Caki2 (cell line): Measurements from ENCODE around the gene DPEP2. TPM values are rescaled to one million over a fixed set of nuclear protein-coding genes. Genes with fewer than 3 reads are reported as not detected.
"Not testable (repeated sequence)": the region's sequence is repeated elsewhere in the genome, so short reads cannot be mapped to it uniquely, and the experiment has no call there.

Experiments
- DNase-seq: peaks from one replicate; pipeline ENCODE4 v3.0.0-alpha.2; 2015; ENCODE audit warnings: low read depth
- in situ Hi-C: cut with HindIII; loops from 2 replicates; pipeline ENCODE4 v1.10.0; 2016; ENCODE audit warnings: low sequenced_read_pairs, low pct_unique_long_range_greater_than_20kb, mixed read lengths
- total RNA-seq: library from RNA; depleted of rRNA; stranded (reverse); fragments of >200 nt; shearing (Covaris generic); gene quantifications from 2 replicates; pipeline ENCODE4 v1.2.3, GENCODE V29; 2014; ENCODE audit warnings: low replicate concordance

DPEP2 gene
- total RNA-seq, 1 experiment from 2014 or later = not detected

- in situ Hi-C loops = no loop called here
- no peak for DNase-seq
Observed at GRCh38 chr16:68013440-68013839, 14.2 kb upstream of the DPEP2 start.

- in situ Hi-C loops = not testable (repeated sequence)
Observed at GRCh38 chr16:68009872-68010271, 10.6 kb upstream of the DPEP2 start.

GRCh38 chr16:68009157-68009735, 10.0 kb upstream of the DPEP2 start:
- no peak for DNase-seq
- in situ Hi-C loops = no loop called here

More at GRCh38 chr16:68009872-68010271, 10.6 kb upstream of the DPEP2 start:
- DNase-seq = not testable (repeated sequence)

GRCh38 chr16:68005786-68006286, 6.6 kb upstream of the DPEP2 start:
- DNase-seq = no peak
- in situ Hi-C loops = no loop called here

GRCh38 chr16:68005211-68005610, 5.9 kb upstream of the DPEP2 start:
- in situ Hi-C loops = no loop called here
- DNase-seq = no peak

GRCh38 chr16:68003031-68003430, 3.7 kb upstream of the DPEP2 start:
- no peak for DNase-seq
- in situ Hi-C loops = no loop called here

- no peak for DNase-seq
- in situ Hi-C loops = no loop called here
Observed at GRCh38 chr16:68000450-68000849, 1.2 kb upstream of the DPEP2 start.

- no peak for DNase-seq
- in situ Hi-C loops = no loop called here
Observed at GRCh38 chr16:67999985-68000384, 701 bp upstream of the DPEP2 start.

GRCh38 chr16:67998231-67998778, 979 bp downstream of the DPEP2 start:
- in situ Hi-C loops, DNase-seq: not testable (repeated sequence)

GRCh38 chr16:67996666-67997065, 2.6 kb downstream of the DPEP2 start:
- DNase-seq = no peak
- in situ Hi-C loops = no loop called here

GRCh38 chr16:67995423-67995822, 3.9 kb downstream of the DPEP2 start:
- no peak for DNase-seq
- in situ Hi-C loops = no loop called here

- in situ Hi-C loops = not testable (repeated sequence)
Observed at GRCh38 chr16:67994040-67994408, 5.3 kb downstream of the DPEP2 start.

GRCh38 chr16:67993207-67994039, 5.9 kb downstream of the DPEP2 start:
- in situ Hi-C loops = no loop called here
- DNase-seq = peak; percentile 65

More at GRCh38 chr16:67994040-67994408, 5.3 kb downstream of the DPEP2 start:
- DNase-seq = not testable (repeated sequence)

GRCh38 chr16:67992661-67993206, 6.5 kb downstream of the DPEP2 start:
- no peak for DNase-seq
- in situ Hi-C loops = no loop called here

GRCh38 chr16:67990018-67990386, 9.3 kb downstream of the DPEP2 start:
- in situ Hi-C loops = no loop called here
- DNase-seq = no peak

- in situ Hi-C loops = no loop called here
- DNase-seq = no peak
Observed at GRCh38 chr16:67989322-67990017, 9.8 kb downstream of the DPEP2 start.

- no peak for DNase-seq
- in situ Hi-C loops = no loop called here
Observed at GRCh38 chr16:67988675-67989074, 10.6 kb downstream of the DPEP2 start.

GRCh38 chr16:67987460-67988160, 11.7 kb downstream of the DPEP2 start:
- DNase-seq = no peak
- in situ Hi-C loops = no loop called here
